Astrocyte (in vitro differentiated cells and primary cell): ENCODE measurements around the gene FBN3. TPM values are rescaled to one million over a fixed set of nuclear protein-coding genes. Genes with fewer than 3 reads are reported as not detected.

ENCODE experiments used
- DNase-seq: peaks from one replicate; pipeline ENCODE4 v3.0.0-alpha.2; 2010; ENCODE audit warnings: low read depth
- FAIRE-seq: peaks from 2 replicates; lab custom pipeline; 2011; peaks lifted over from hg19 to GRCh38; lab: Jason Lieb, UNC
- H2AFZ ChIP-seq: 2 replicates; pipeline ENCODE4 v1.6.0; 2012; ENCODE audit warnings: low read depth, low read length, inconsistent platforms
- H3K27ac ChIP-seq: 2 replicates; pipeline ENCODE4 v1.5.1; 2011; ENCODE audit warnings: low read depth, low read length, inconsistent platforms
- H3K27me3 ChIP-seq: 2 replicates; pipeline ENCODE4 v1.6.0; 2011; ENCODE audit warnings: low read length, inconsistent platforms; ENCODE audit not compliant: insufficient read depth
- H3K36me3 ChIP-seq: 2 replicates; pipeline ENCODE4 v1.5.1; 2011; ENCODE audit warnings: low read length, inconsistent platforms; ENCODE audit not compliant: insufficient read depth
- H3K4me1 ChIP-seq: 2 replicates; pipeline ENCODE4 v1.5.1; 2011; ENCODE audit warnings: low read length, inconsistent platforms; ENCODE audit not compliant: insufficient read depth
- H3K4me2 ChIP-seq: 2 replicates; pipeline ENCODE4 v1.6.0; 2012; ENCODE audit warnings: low read length, inconsistent platforms
- H3K4me3 ChIP-seq: 2 replicates; pipeline ENCODE4 v1.5.1; 2011; ENCODE audit warnings: low read depth, mild to moderate bottlenecking, low read length, inconsistent platforms; ENCODE audit not compliant: insufficient read depth
- H3K79me2 ChIP-seq: 2 replicates; pipeline ENCODE4 v1.6.0; 2012; ENCODE audit warnings: mild to moderate bottlenecking, low read length, inconsistent platforms; ENCODE audit not compliant: insufficient read depth
- H3K9ac ChIP-seq: 2 replicates; pipeline ENCODE4 v1.6.0; 2012; ENCODE audit warnings: mild to moderate bottlenecking, low read length, inconsistent platforms
- H3K9me3 ChIP-seq: 2 replicates; pipeline ENCODE4 v1.5.1; 2012; ENCODE audit warnings: low read depth, mild to moderate bottlenecking, low read length, inconsistent platforms; ENCODE audit not compliant: insufficient read depth
- H4K20me1 ChIP-seq: 2 replicates; pipeline ENCODE4 v1.6.0; 2012; ENCODE audit warnings: low read length, inconsistent platforms; ENCODE audit not compliant: insufficient read depth
- H3K27ac Mint-ChIP-seq: one replicate; pipeline ENCODE4 v1.8.0; 2021; ENCODE audit warnings: mild to moderate bottlenecking, mixed read lengths; ENCODE audit not compliant: unreplicated experiment
- H3K27me3 Mint-ChIP-seq: one replicate; pipeline ENCODE4 v1.8.0; 2021; ENCODE audit warnings: low read depth, mixed read lengths; ENCODE audit not compliant: unreplicated experiment
- H3K36me3 Mint-ChIP-seq: one replicate; pipeline ENCODE4 v1.8.0; 2021; ENCODE audit warnings: low read depth, mixed read lengths; ENCODE audit not compliant: unreplicated experiment
- H3K4me1 Mint-ChIP-seq: one replicate; pipeline ENCODE4 v1.8.0; 2021; ENCODE audit warnings: low read depth, mixed read lengths; ENCODE audit not compliant: unreplicated experiment
- H3K4me3 Mint-ChIP-seq: one replicate; pipeline ENCODE4 v1.8.0; 2021; ENCODE audit warnings: mild to moderate bottlenecking, moderate library complexity, mixed read lengths; ENCODE audit not compliant: unreplicated experiment
- H3K9me3 Mint-ChIP-seq: one replicate; pipeline ENCODE4 v1.8.0; 2021; ENCODE audit warnings: mild to moderate bottlenecking, mixed read lengths; ENCODE audit not compliant: unreplicated experiment
- EZH2 ChIP-seq: IDR thresholded peaks from 2 replicates; pipeline ENCODE4 v1.6.1; 2012; ENCODE audit warnings: mild to moderate bottlenecking, low read length, inconsistent platforms; ENCODE audit not compliant: insufficient read depth
- total RNA-seq: library from RNA; stranded (reverse); gene quantifications from 2 replicates; pipeline ENCODE4 v1.2.1, GENCODE V29; 2021
- TF ChIP-seq, protein P1 (sequence below): IDR thresholded peaks from 2 replicates; pipeline ENCODE4 v1.5.1; 2011; ENCODE audit warnings: low read depth, mild to moderate bottlenecking, inconsistent platforms, low read length, moderate library complexity; ENCODE audit not compliant: insufficient read depth

The FBN3 gene
- total RNA-seq, 1 donor from 2014 or later: 1.00 TPM

DNA sequence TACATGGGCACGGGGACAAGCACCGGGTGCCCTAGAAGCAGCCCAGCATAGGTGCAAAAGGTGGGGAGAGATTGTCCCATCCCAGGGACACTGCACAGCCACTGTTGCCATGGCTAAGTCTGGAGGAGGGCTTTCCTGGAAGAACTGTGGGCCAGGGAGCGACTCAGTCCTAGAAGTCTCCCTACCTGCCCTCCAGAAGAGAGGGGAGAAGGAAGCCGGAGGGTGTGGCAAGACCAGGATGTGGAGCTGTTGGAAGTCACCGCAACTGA lies 2.3 kb upstream of the FBN3 start:
- H3K36me3 Mint-ChIP-seq: no peaks in the 10 kb centered on the region

DNA sequence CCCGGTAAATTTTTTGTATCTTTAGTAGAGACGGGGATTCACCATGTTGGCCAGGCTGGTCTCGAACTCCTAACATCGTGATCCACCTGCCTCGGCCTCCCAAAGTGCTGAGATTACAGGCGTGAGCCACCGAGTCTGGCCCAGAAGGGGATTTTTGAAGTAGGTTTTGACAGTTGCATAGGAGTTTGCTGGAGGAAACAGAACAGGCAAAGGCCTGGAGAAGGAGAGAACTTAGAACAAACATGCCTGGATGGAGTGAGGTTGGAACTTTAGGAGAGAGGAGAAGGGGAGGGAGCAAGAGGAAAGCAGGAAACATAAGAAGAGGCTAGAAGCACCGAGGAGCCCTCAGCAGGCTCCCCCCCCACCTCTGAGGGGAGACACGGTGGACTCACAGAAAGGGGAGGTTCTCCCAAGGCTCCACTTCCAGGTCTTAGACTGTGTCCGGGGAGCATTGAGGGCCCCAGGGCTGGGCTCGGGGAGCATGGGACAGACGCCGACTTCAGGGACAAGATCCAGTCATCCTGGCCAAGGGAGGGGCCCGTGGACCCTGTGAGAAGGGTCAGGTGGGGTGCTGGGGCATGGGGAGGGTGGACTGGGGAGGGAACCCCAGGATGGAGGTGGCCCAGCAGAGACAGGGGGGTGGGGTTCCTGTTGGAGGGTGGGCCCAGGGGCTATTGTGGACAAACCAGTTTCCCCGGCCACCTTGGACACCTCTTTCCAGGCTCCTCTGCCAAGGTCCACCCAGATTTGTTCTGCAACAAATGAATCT lies 1.8 kb upstream of the FBN3 start:
- H3K4me3 Mint-ChIP-seq: no peak overlapping the region
- Histone ChIP-seq H4K20me1 (no peaks in the 10 kb centered on the region), H2AFZ (no peak overlapping the region), H3K9ac (no peak overlapping the region), H3K27ac (no peak overlapping the region), H3K27me3 (peaks cover 28% of the 10 kb centered on the region), H3K4me3 (no peak overlapping the region), H3K4me2 (no peak overlapping the region), H3K9me3 (no peaks in the 10 kb centered on the region), H3K79me2 (no peaks in the 10 kb centered on the region), H3K36me3 (no peaks in the 10 kb centered on the region), H3K4me1 (peaks cover 6% of the 10 kb centered on the region)
- DNase-seq (no peak), FAIRE-seq (no peak)
- no peak overlapping the region for H3K27ac Mint-ChIP-seq
- TF ChIP-seq EZH2: no peak
- TF ChIP-seq, protein P1, sequence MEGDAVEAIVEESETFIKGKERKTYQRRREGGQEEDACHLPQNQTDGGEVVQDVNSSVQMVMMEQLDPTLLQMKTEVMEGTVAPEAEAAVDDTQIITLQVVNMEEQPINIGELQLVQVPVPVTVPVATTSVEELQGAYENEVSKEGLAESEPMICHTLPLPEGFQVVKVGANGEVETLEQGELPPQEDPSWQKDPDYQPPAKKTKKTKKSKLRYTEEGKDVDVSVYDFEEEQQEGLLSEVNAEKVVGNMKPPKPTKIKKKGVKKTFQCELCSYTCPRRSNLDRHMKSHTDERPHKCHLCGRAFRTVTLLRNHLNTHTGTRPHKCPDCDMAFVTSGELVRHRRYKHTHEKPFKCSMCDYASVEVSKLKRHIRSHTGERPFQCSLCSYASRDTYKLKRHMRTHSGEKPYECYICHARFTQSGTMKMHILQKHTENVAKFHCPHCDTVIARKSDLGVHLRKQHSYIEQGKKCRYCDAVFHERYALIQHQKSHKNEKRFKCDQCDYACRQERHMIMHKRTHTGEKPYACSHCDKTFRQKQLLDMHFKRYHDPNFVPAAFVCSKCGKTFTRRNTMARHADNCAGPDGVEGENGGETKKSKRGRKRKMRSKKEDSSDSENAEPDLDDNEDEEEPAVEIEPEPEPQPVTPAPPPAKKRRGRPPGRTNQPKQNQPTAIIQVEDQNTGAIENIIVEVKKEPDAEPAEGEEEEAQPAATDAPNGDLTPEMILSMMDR: no peak
- peaks cover 2% of the 10 kb centered on the region for H3K4me1 Mint-ChIP-seq
- H3K36me3 Mint-ChIP-seq: no peaks in the 10 kb centered on the region
- H3K27me3 Mint-ChIP-seq: peaks cover 45% of the 10 kb centered on the region
- H3K9me3 Mint-ChIP-seq: no peaks in the 10 kb centered on the region

More for the DNA sequence above, 2.3 kb upstream of the FBN3 start:
- Histone ChIP-seq H3K9ac (no peak overlapping the region), H3K79me2 (no peaks in the 10 kb centered on the region), H3K4me1 (peaks cover 6% of the 10 kb centered on the region), H3K36me3 (no peaks in the 10 kb centered on the region), H3K27me3 (peaks cover 27% of the 10 kb centered on the region), H4K20me1 (no peaks in the 10 kb centered on the region), H3K27ac (no peak overlapping the region), H3K9me3 (no peaks in the 10 kb centered on the region), H3K4me3 (no peak overlapping the region), H3K4me2 (no peak overlapping the region), H2AFZ (no peak overlapping the region)
- peaks cover 2% of the 10 kb centered on the region for H3K4me1 Mint-ChIP-seq
- H3K27ac Mint-ChIP-seq: no peak overlapping the region
- peaks cover 40% of the 10 kb centered on the region for H3K27me3 Mint-ChIP-seq
- H3K9me3 Mint-ChIP-seq: no peaks in the 10 kb centered on the region
- TF ChIP-seq, protein P1: no peak
- no peak for TF ChIP-seq EZH2
- DNase-seq: no peak
- no peak for FAIRE-seq
- no peak overlapping the region for H3K4me3 Mint-ChIP-seq

DNA sequence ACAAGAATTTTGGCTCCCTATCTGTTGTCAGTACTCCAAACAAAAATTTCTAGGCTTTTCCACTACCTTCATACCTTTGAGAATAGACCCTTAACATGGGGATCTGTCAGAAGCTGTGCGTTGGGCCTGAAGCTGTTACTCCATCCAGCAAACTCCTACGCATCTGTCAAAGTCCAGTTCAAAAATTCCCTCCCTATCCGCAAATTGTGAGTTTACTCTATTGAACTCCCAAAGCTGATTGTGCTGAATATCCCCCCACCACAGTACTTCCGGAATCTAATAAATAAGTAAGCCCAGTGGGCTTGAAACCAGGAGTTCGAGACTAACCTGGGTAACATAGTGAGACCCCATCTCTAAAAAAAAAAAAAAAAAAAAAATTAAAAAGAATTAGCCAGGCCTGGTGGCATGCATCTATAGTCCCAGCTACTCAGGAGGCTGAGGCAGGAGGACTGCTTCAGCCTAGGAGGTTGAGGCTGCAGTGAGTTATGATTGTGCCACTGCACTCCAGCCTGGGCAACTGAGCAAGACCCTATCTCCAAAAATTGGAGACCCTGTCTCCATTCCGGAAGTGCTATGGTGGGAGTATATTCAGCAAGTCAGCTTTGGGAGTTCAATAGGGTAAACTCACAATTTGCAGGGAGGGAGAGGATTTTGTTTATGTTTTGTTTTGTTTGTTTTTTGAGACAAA lies 930 bp upstream of the FBN3 start:
- Mint-ChIP-seq H3K9me3 (no peaks in the 10 kb centered on the region), H3K27me3 (peaks cover 48% of the 10 kb centered on the region), H3K27ac (no peak overlapping the region), H3K4me1 (peaks cover 2% of the 10 kb centered on the region), H3K4me3 (no peak overlapping the region), H3K36me3 (no peaks in the 10 kb centered on the region)
- Histone ChIP-seq H3K4me1 (peaks cover 6% of the 10 kb centered on the region), H3K9me3 (no peaks in the 10 kb centered on the region), H3K4me3 (no peak overlapping the region), H3K27ac (no peak overlapping the region), H2AFZ (no peak overlapping the region), H4K20me1 (no peaks in the 10 kb centered on the region), H3K27me3 (peaks cover 30% of the 10 kb centered on the region), H3K9ac (no peak overlapping the region), H3K79me2 (no peaks in the 10 kb centered on the region), H3K36me3 (no peaks in the 10 kb centered on the region), H3K4me2 (no peak overlapping the region)
- FAIRE-seq (no peak), DNase-seq (no peak)
- no peak for TF ChIP-seq EZH2
- TF ChIP-seq, protein P1: no peak
